ENCODE measurements around the gene PAPPA2. TPM values are rescaled to one million over a fixed set of nuclear protein-coding genes. Genes with fewer than 3 reads are reported as not detected.

The PAPPA2 gene
- total and polyA plus RNA-seq, 10 of the 15 experiments (the other 5 are each of a cell fraction or from before 2014, with no cell fraction given): under 0.01 to 0.06 (median 0.03) TPM; not detected in 7

DNA sequence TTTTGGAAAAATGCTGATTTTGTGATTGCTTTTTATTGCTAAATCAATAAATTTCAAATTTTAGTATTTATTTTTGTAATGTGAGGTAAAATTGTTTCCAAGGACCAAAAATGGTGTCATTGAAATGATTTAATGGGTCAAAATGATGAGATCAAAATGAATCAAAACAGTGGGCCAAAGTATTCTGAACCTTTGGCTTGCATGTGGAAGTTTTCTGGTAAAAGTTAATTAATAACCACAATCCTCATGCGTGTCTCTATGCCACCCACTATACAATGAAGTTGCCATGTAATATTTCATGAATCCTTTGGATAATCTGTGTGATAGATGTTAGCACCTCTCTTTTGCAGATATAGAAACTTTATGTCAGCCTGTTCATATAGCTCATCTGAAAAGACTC is 83.8 kb downstream of the PAPPA2 start (continued):
- TF ChIP-seq EGR1 (IDR thresholded peaks at IDR 0.05; ENCODE audit: borderline replicate concordance in 1 of 2, low read depth in 2 of 2, low read length in 2 of 2) (no peak), TCF3 (IDR thresholded peaks at IDR 0.05; ENCODE audit: borderline replicate concordance, insufficient read depth, low read depth, low read length) (no peak), NR2C1 (IDR thresholded peaks at IDR 0.05) (no peak), SIX5 (IDR thresholded peaks at IDR 0.05; ENCODE audit: low read depth, low read length, severe bottlenecking) (no peak), CHD4 (IDR thresholded peaks at IDR 0.05) (no peak), ZSCAN29 (IDR thresholded peaks at IDR 0.05) (no peak), RAD51 (IDR thresholded peaks at IDR 0.05) (no peak)
- TF ChIP-seq, protein P1, sequence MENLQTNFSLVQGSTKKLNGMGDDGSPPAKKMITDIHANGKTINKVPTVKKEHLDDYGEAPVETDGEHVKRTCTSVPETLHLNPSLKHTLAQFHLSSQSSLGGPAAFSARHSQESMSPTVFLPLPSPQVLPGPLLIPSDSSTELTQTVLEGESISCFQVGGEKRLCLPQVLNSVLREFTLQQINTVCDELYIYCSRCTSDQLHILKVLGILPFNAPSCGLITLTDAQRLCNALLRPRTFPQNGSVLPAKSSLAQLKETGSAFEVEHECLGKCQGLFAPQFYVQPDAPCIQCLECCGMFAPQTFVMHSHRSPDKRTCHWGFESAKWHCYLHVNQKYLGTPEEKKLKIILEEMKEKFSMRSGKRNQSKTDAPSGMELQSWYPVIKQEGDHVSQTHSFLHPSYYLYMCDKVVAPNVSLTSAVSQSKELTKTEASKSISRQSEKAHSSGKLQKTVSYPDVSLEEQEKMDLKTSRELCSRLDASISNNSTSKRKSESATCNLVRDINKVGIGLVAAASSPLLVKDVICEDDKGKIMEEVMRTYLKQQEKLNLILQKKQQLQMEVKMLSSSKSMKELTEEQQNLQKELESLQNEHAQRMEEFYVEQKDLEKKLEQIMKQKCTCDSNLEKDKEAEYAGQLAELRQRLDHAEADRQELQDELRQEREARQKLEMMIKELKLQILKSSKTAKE (IDR thresholded peaks at IDR 0.05; ENCODE audit: low read depth, poor library complexity, severe bottlenecking): no peak
- TF ChIP-seq, protein P2, sequence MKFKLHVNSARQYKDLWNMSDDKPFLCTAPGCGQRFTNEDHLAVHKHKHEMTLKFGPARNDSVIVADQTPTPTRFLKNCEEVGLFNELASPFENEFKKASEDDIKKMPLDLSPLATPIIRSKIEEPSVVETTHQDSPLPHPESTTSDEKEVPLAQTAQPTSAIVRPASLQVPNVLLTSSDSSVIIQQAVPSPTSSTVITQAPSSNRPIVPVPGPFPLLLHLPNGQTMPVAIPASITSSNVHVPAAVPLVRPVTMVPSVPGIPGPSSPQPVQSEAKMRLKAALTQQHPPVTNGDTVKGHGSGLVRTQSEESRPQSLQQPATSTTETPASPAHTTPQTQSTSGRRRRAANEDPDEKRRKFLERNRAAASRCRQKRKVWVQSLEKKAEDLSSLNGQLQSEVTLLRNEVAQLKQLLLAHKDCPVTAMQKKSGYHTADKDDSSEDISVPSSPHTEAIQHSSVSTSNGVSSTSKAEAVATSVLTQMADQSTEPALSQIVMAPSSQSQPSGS (IDR thresholded peaks at IDR 0.05; ENCODE audit: low read length): no peak
- TF ChIP-seq, protein P3, sequence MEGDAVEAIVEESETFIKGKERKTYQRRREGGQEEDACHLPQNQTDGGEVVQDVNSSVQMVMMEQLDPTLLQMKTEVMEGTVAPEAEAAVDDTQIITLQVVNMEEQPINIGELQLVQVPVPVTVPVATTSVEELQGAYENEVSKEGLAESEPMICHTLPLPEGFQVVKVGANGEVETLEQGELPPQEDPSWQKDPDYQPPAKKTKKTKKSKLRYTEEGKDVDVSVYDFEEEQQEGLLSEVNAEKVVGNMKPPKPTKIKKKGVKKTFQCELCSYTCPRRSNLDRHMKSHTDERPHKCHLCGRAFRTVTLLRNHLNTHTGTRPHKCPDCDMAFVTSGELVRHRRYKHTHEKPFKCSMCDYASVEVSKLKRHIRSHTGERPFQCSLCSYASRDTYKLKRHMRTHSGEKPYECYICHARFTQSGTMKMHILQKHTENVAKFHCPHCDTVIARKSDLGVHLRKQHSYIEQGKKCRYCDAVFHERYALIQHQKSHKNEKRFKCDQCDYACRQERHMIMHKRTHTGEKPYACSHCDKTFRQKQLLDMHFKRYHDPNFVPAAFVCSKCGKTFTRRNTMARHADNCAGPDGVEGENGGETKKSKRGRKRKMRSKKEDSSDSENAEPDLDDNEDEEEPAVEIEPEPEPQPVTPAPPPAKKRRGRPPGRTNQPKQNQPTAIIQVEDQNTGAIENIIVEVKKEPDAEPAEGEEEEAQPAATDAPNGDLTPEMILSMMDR (IDR thresholded peaks at IDR 0.05 in 2 of 3, conservative IDR thresholded peaks at IDR 0.05 in 1 of 3; ENCODE audit: control insufficient read depth in 2 of 3, extremely low read depth in 1 of 3, insufficient read depth in 1 of 3, low read depth in 3 of 3, low read length in 3 of 3): no peak
